Right lobe of liver (tissue), 4 donors: ENCODE results near the gene SLC19A2.

Source experiments
- CTCF ChIP-seq, 4 donors: fragments of 200-600 bp in 3 of 4; fragments of 450-650 bp in 1 of 4; IDR thresholded peaks; one replicate each; pipeline versions ENCODE4 v1.5.1 to v1.8.0; 2016 to 2022; ENCODE audit warnings: antibody characterized with exemption in 4 of 4, mild to moderate bottlenecking in 2 of 4
- POLR2A ChIP-seq: fragments of 450-650 bp; IDR thresholded peaks from one replicate; pipeline ENCODE4 v1.6.1; 2017; ENCODE audit warnings: antibody characterized with exemption, mild to moderate bottlenecking
- donor health status: DM: no; HTN: no; CAD: no.
- donor health status: DM: no; HTN: no; CAD: no.
- donor health status: DM: no; HTN: yes; CAD: no.

GRCh38 chr1:169457443-169457842 is 28.3 kb downstream of the SLC19A2 start:
- TF ChIP-seq CTCF (IDR thresholded peaks at IDR 0.05) (no peak), POLR2A (no peak)
